Peyer's patch (tissue), 4 donors: ENCODE data around the gene RIMBP2.

Experiments
- POLR2A ChIP-seq, 2 donors: fragments of 450-650 bp; IDR thresholded peaks; one replicate each; pipeline ENCODE4 v1.5.1; 2017; ENCODE audit warnings: antibody characterized with exemption in 2 of 2, mild to moderate bottlenecking in 2 of 2, moderate library complexity in 2 of 2
- TF ChIP-seq, protein P1 (sequence below), 6 experiments: fragments of 450-650 bp in 4 of 6; fragments of 200-600 bp in 2 of 6; sonication (generic) in 1 of 6; IDR thresholded peaks; one replicate each; pipeline ENCODE4 v1.5.1; 2017 to 2019; ENCODE audit warnings: antibody characterized with exemption in 6 of 6, mild to moderate bottlenecking in 3 of 6, moderate library complexity in 1 of 6

DNA sequence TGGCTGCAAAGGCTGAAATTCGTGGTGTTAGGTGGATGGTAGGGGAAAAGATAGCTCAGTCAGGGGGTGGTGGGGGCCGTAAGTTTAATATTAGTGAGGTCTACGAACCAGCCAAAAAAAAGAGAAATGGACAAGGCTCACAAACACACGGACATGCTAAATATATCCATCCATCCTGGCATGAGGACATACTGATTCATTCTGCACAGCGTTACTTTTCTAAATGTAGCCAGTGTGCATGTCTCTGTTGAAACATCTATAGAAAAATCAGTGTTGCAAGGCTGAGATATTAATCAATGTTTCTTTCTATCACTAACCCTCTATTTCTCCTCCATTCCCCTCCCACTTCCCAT is 227.8 kb downstream of the RIMBP2 start:
- TF ChIP-seq, protein P1, sequence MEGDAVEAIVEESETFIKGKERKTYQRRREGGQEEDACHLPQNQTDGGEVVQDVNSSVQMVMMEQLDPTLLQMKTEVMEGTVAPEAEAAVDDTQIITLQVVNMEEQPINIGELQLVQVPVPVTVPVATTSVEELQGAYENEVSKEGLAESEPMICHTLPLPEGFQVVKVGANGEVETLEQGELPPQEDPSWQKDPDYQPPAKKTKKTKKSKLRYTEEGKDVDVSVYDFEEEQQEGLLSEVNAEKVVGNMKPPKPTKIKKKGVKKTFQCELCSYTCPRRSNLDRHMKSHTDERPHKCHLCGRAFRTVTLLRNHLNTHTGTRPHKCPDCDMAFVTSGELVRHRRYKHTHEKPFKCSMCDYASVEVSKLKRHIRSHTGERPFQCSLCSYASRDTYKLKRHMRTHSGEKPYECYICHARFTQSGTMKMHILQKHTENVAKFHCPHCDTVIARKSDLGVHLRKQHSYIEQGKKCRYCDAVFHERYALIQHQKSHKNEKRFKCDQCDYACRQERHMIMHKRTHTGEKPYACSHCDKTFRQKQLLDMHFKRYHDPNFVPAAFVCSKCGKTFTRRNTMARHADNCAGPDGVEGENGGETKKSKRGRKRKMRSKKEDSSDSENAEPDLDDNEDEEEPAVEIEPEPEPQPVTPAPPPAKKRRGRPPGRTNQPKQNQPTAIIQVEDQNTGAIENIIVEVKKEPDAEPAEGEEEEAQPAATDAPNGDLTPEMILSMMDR (IDR thresholded peaks at IDR 0.05), result no peak
- no peak for TF ChIP-seq POLR2A (IDR thresholded peaks at IDR 0.05)
